CD14-positive monocyte (primary cell): ENCODE results near the gene FHIP1B. TPM values are rescaled to one million over a fixed set of nuclear protein-coding genes. Genes with fewer than 3 reads are reported as not detected.
A peak's percentile ranks its signal among the peaks of the same experiment; 100 is the strongest.

Experiments
- DNase-seq, 3 donors: peaks; one replicate each; pipeline ENCODE4 v3.0.0-alpha.2; 2011 to 2022
- H2AFZ ChIP-seq: 2 replicates; pipeline ENCODE4 v1.6.0; 2012; ENCODE audit warnings: mild to moderate bottlenecking, low read depth, low read length, inconsistent platforms; ENCODE audit not compliant: insufficient read depth, poor library complexity, severe bottlenecking
- H3K27ac ChIP-seq, 2 donors: 1 replicate in 1 of 2; 2 replicates in 1 of 2; pipeline ENCODE4 v1.5.1; 2012 to 2013; ENCODE audit warnings: low read length in 2 of 2, control low read depth in 1 of 2, inconsistent platforms in 1 of 2, low read depth in 1 of 2, mild to moderate bottlenecking in 1 of 2
- H3K27me3 ChIP-seq, 2 donors: one replicate each; pipeline versions ENCODE4 v1.6.0 to v1.6.1; 2011 to 2013; ENCODE audit warnings: low read length in 2 of 2; ENCODE audit not compliant: control insufficient read depth in 2 of 2, insufficient read depth in 2 of 2
- H3K36me3 ChIP-seq, 2 donors: replicated peaks in 1 of 2; 1 replicate in 1 of 2; 2 replicates in 1 of 2; pipeline versions ENCODE4 v1.5.1 to v1.6.1; 2012 to 2013; ENCODE audit warnings: low read length in 2 of 2, control low read depth in 1 of 2, inconsistent platforms in 1 of 2, mild to moderate bottlenecking in 1 of 2; ENCODE audit not compliant: insufficient read depth in 2 of 2, control insufficient read depth in 1 of 2
- H3K4me1 ChIP-seq, 2 donors: 1 replicate in 1 of 2; 2 replicates in 1 of 2; pipeline versions ENCODE4 v1.5.1 to v1.6.1; 2012 to 2013; ENCODE audit warnings: low read length in 2 of 2, control low read depth in 1 of 2, inconsistent platforms in 1 of 2, mild to moderate bottlenecking in 1 of 2, moderate library complexity in 1 of 2; ENCODE audit not compliant: insufficient read depth in 2 of 2, control insufficient read depth in 1 of 2
- H3K4me2 ChIP-seq: replicated peaks from 2 replicates; pipeline ENCODE3; 2012; ENCODE audit warnings: low read length, moderate library complexity, mild to moderate bottlenecking; ENCODE audit not compliant: poor library complexity, severe bottlenecking; ENCODE audit errors: extremely low read depth
- H3K4me3 ChIP-seq, 3 experiments: fragments of 200-600 bp in 1 of 3; sonication (generic) in 1 of 3; replicated peaks in 1 of 3; 1 replicate in 2 of 3; 2 replicates in 1 of 3; pipeline ENCODE4 v1.5.1; 2011 to 2013; ENCODE audit warnings: low read length in 3 of 3, mild to moderate bottlenecking in 3 of 3, control low read depth in 2 of 3, low read depth in 2 of 3, inconsistent platforms in 1 of 3, moderate library complexity in 1 of 3
- H3K79me2 ChIP-seq: 2 replicates; pipeline ENCODE4 v1.6.0; 2012; ENCODE audit warnings: mild to moderate bottlenecking, control low read depth, inconsistent platforms, low read length, moderate library complexity; ENCODE audit not compliant: insufficient read depth
- H3K9ac ChIP-seq: 2 replicates; pipeline ENCODE4 v1.6.0; 2017; ENCODE audit warnings: low read length, mild to moderate bottlenecking; ENCODE audit not compliant: insufficient read depth, poor library complexity, severe bottlenecking
- H3K9me3 ChIP-seq, 2 donors: replicated peaks in 1 of 2; 1 replicate in 1 of 2; 2 replicates in 1 of 2; pipeline versions ENCODE4 v1.5.1 to v1.6.1; 2012 to 2013; ENCODE audit warnings: low read length in 2 of 2, control low read depth in 1 of 2; ENCODE audit not compliant: control insufficient read depth in 1 of 2, insufficient read depth in 1 of 2
- H4K20me1 ChIP-seq: 2 replicates; pipeline ENCODE4 v1.6.0; 2012; ENCODE audit warnings: mild to moderate bottlenecking, low read length, control low read depth, moderate library complexity; ENCODE audit not compliant: insufficient read depth
- H3K27ac Mint-ChIP-seq, 7 donors: one replicate each; pipeline ENCODE4 v1.8.0; 2020; ENCODE audit warnings: mild to moderate bottlenecking in 7 of 7, mixed read lengths in 7 of 7, moderate library complexity in 6 of 7, inconsistent platforms in 2 of 7
- H3K27me3 Mint-ChIP-seq, 3 donors: one replicate each; pipeline ENCODE4 v1.8.0; 2021 to 2022; ENCODE audit warnings: low read depth in 3 of 3, mild to moderate bottlenecking in 3 of 3, mixed read lengths in 3 of 3, moderate library complexity in 3 of 3, inconsistent platforms in 1 of 3
- H3K36me3 Mint-ChIP-seq, 2 donors: one replicate each; pipeline ENCODE4 v1.8.0; 2020; ENCODE audit warnings: mixed read lengths in 2 of 2, inconsistent platforms in 1 of 2, mild to moderate bottlenecking in 1 of 2
- H3K4me1 Mint-ChIP-seq: one replicate; pipeline ENCODE4 v1.8.0; 2020; ENCODE audit warnings: mild to moderate bottlenecking, mixed read lengths
- H3K4me3 Mint-ChIP-seq, 2 donors: one replicate each; pipeline ENCODE4 v1.8.0; 2020; ENCODE audit warnings: mild to moderate bottlenecking in 2 of 2, mixed read lengths in 2 of 2, moderate library complexity in 1 of 2
- H3K9me3 Mint-ChIP-seq, 7 donors: one replicate each; pipeline ENCODE4 v1.8.0; 2020 to 2022; ENCODE audit warnings: mixed read lengths in 7 of 7, mild to moderate bottlenecking in 6 of 7, moderate library complexity in 6 of 7, inconsistent platforms in 2 of 7
- WGBS: methylation state at CpG from one replicate; pipeline ENCODE4 v1.1.5; 2013; ENCODE audit warnings: missing lambda C conversion rate; ENCODE audit not compliant: insufficient coverage; 5-methylcytosine and 5-hydroxymethylcytosine counted together
- intact Hi-C, 2 donors: fragments of 100-400 bp; cut with micrococcal nuclease; formaldehyde crosslinking; loops; one replicate each; pipeline versions ENCODE4 v1.15.0 to v1.15.1; 2023
- polyA plus RNA-seq, 3 donors: library from polyadenylated mRNA; depleted of rRNA in 1 of 3; unstranded in 2 of 3; stranded (reverse) in 1 of 3; fragments of 300-500 nt in 2 of 3; fragments of >200 nt in 1 of 3; fragmentation: Illumina TruSeq in 2 of 3; gene quantifications; 1 replicate in 2 of 3; 2 replicates in 1 of 3; pipeline ENCODE4 v1.2.3, GENCODE V29; 2012 to 2021
- TF ChIP-seq, protein P1 (sequence below): fragments of 200-600 bp; IDR thresholded peaks from one replicate; pipeline ENCODE4 v1.8.0; 2022; ENCODE audit warnings: antibody characterized with exemption, mild to moderate bottlenecking

FHIP1B gene
- polyA plus RNA-seq, 3 donors: 14.2 to 64.1 (median 18.9) TPM

DNA sequence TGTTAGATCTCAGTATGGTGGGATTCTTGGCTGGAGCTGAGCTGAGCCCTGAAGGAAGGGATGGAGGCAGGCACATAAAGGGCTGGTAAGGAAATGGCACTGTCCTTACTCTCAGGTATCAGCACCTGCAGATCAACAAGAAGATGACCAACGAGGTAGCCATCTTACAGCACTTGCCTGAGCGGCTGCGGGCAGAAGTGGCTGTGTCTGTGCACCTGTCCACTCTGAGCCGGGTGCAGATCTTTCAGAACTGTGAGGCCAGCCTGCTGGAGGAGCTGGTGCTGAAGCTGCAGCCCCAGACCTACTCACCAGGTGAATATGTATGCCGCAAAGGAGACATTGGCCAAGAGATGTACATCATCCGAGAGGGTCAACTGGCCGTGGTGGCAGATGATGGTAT is 6.9 kb upstream of the FHIP1B start:
- WGBS: 96% methylated on average over 7 of the region's 7 CpGs
- Histone ChIP-seq H3K27me3 (no peaks in the 10 kb centered on the region), H3K4me1 (peaks cover 21 to 37% of the 10 kb centered on the region in 2 donors), H3K27ac (peak overlapping the region in 1 of 2 donors; percentile 58), H3K4me3 (no peak overlapping the region), H3K79me2 (no peaks in the 10 kb centered on the region), H2AFZ (no peak overlapping the region), H3K9me3 (no peaks in the 10 kb centered on the region), H3K9ac (no peak overlapping the region), H3K4me2 (peak overlapping the region; percentile 35), H3K36me3 (no peaks in the 10 kb centered on the region), H4K20me1 (no peaks in the 10 kb centered on the region)
- peaks cover 20% of the 10 kb centered on the region for H3K4me1 Mint-ChIP-seq
- H3K36me3 Mint-ChIP-seq: no peaks in the 10 kb centered on the region
- H3K4me3 Mint-ChIP-seq: peak overlapping the region in 1 of 2 donors; percentile 22
- H3K27me3 Mint-ChIP-seq: peaks cover 0 to 3% (median 1%) of the 10 kb centered on the region in 3 donors
- TF ChIP-seq, protein P1, sequence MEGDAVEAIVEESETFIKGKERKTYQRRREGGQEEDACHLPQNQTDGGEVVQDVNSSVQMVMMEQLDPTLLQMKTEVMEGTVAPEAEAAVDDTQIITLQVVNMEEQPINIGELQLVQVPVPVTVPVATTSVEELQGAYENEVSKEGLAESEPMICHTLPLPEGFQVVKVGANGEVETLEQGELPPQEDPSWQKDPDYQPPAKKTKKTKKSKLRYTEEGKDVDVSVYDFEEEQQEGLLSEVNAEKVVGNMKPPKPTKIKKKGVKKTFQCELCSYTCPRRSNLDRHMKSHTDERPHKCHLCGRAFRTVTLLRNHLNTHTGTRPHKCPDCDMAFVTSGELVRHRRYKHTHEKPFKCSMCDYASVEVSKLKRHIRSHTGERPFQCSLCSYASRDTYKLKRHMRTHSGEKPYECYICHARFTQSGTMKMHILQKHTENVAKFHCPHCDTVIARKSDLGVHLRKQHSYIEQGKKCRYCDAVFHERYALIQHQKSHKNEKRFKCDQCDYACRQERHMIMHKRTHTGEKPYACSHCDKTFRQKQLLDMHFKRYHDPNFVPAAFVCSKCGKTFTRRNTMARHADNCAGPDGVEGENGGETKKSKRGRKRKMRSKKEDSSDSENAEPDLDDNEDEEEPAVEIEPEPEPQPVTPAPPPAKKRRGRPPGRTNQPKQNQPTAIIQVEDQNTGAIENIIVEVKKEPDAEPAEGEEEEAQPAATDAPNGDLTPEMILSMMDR: no peak
- intact Hi-C loops: no loop called here
- peak overlapping the region in 4 of 7 donors; percentile 79 to 91 (median 86) for H3K27ac Mint-ChIP-seq
- no peaks in the 10 kb centered on the region for H3K9me3 Mint-ChIP-seq
- DNase-seq: no peak

DNA sequence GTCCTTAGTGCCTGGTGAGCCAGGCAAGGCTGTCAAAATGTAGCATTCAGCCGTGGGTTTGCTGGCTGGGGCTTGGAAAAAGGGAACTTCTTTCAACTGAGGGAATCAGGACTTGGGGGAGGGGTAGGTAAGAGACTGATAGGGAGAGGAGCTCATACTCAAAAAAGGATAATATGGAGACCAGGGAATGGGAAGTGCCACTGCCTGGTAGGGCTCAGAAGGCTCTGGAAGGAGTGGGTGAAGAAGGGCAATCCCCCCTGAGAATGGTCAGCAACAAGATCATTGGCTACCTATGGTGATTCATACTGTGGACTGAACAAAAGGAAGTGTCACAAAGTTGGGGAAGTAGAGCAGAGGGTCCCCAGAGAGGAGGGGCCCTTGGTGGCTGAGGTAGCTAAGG is 6.3 kb upstream of the FHIP1B start:
- DNase-seq: peak; percentile 42 to 80 (median 63)
- Histone ChIP-seq H3K36me3 (no peaks in the 10 kb centered on the region), H3K4me3 (peak overlapping the region in 1 of 3 experiments; percentile 41), H3K4me1 (peaks cover 21 to 39% of the 10 kb centered on the region in 2 donors), H3K9me3 (no peaks in the 10 kb centered on the region), H3K27ac (peak overlapping the region; percentile 47 to 58), H4K20me1 (no peaks in the 10 kb centered on the region), H2AFZ (peak overlapping the region; percentile 14), H3K4me2 (peak overlapping the region; percentile 35), H3K79me2 (no peaks in the 10 kb centered on the region), H3K9ac (no peak overlapping the region), H3K27me3 (no peaks in the 10 kb centered on the region)
- Mint-ChIP-seq H3K27me3 (peaks cover 0 to 3% (median 1%) of the 10 kb centered on the region in 3 donors), H3K9me3 (no peaks in the 10 kb centered on the region), H3K27ac (peak overlapping the region; percentile 79 to 93 (median 89)), H3K4me3 (peak overlapping the region in 1 of 2 donors; percentile 37), H3K36me3 (no peaks in the 10 kb centered on the region), H3K4me1 (peaks cover 20% of the 10 kb centered on the region)
- 0% methylated on average over 1 of the region's 1 CpG for WGBS
- intact Hi-C loops: no loop called here
- TF ChIP-seq, protein P1: no peak
